Esophagus muscularis mucosa (tissue), 4 donors: Measurements from ENCODE around the gene ACE. TPM values are rescaled to one million over a fixed set of nuclear protein-coding genes. Genes with fewer than 3 reads are reported as not detected.

Source experiments
- DNase-seq: peaks from one replicate; pipeline ENCODE4 v3.0.0-alpha.2; 2017; ENCODE audit errors: extremely low spot score
- H3K27ac ChIP-seq, 4 donors: fragments of 200-600 bp; sonication (generic); replicated peaks in 1 of 4; 1 replicate in 3 of 4; 2 replicates in 1 of 4; pipeline ENCODE4 v1.5.1; 2016 to 2019; ENCODE audit warnings: mild to moderate bottlenecking in 1 of 4
- H3K27me3 ChIP-seq, 4 donors: fragments of 200-600 bp; sonication (generic); one replicate each; pipeline versions ENCODE4 v1.5.1 to v1.6.0; 2016 to 2019
- H3K36me3 ChIP-seq, 4 donors: fragments of 200-600 bp; sonication (generic); one replicate each; pipeline ENCODE4 v1.5.1; 2016 to 2019
- H3K4me1 ChIP-seq, 4 donors: fragments of 200-600 bp; sonication (generic); one replicate each; pipeline ENCODE4 v1.5.1; 2016 to 2019
- H3K4me3 ChIP-seq, 4 donors: fragments of 200-600 bp; sonication (generic); 1 replicate in 2 of 4; 2 replicates in 2 of 4; pipeline ENCODE4 v1.5.1; 2016 to 2019; ENCODE audit warnings: mild to moderate bottlenecking in 4 of 4, moderate library complexity in 1 of 4
- H3K9me3 ChIP-seq, 4 donors: fragments of 200-600 bp; sonication (generic); 1 replicate in 3 of 4; 2 replicates in 1 of 4; pipeline ENCODE4 v1.5.1; 2016 to 2019
- EP300 ChIP-seq: sonication (generic); formaldehyde crosslinking; IDR thresholded peaks from one replicate; pipeline ENCODE4 v1.6.1; 2017; ENCODE audit warnings: antibody characterized with exemption
- POLR2A ChIP-seq: fragments of 450-650 bp; IDR thresholded peaks from one replicate; pipeline ENCODE4 v1.6.1; 2017; ENCODE audit warnings: antibody characterized with exemption, moderate library complexity, mild to moderate bottlenecking, low read depth
- POLR2AphosphoS5 ChIP-seq, 2 donors: sonication (generic); formaldehyde crosslinking; IDR thresholded peaks; one replicate each; pipeline ENCODE4 v1.6.1; 2017; ENCODE audit warnings: antibody characterized with exemption in 2 of 2
- WGBS: methylation state at CpG from one replicate; pipeline ENCODE4 v1.1.5; 2018; 5-methylcytosine and 5-hydroxymethylcytosine counted together
- intact Hi-C: fragments of 100-400 bp; cut with DNase I; formaldehyde crosslinking; loops from one replicate; pipeline ENCODE4 v1.15.1; 2023
- total RNA-seq, 4 donors: library from RNA; depleted of rRNA; stranded (reverse); fragments of >200 nt; gene quantifications; one replicate each; pipeline versions ENCODE4 v1.1.0 to v1.2.1, GENCODE V29; 2016
- TF ChIP-seq, protein P1 (sequence below), 3 experiments: fragments of 200-600 bp in 2 of 3; fragments of 450-650 bp in 1 of 3; sonication (generic) in 2 of 3; IDR thresholded peaks; one replicate each; pipeline ENCODE4 v1.5.1; 2017 to 2019; ENCODE audit warnings: antibody characterized with exemption in 3 of 3, mild to moderate bottlenecking in 2 of 3, moderate library complexity in 1 of 3

Gene ACE
- total RNA-seq, 4 donors from 2014 or later, result 2.5 to 9.6 (median 4.9) TPM

GRCh38 chr17:63542218-63542545 lies 65.3 kb downstream of the ACE start:
- no peak overlapping the region for H3K4me3 ChIP-seq
- DNase-seq, result no peak
- peaks cover 0 to 39% (median 16%) of the 10 kb centered on the region in 4 donors for H3K27me3 ChIP-seq
- TF ChIP-seq POLR2AphosphoS5 (IDR thresholded peaks at IDR 0.05), result no peak
- TF ChIP-seq, protein P1, sequence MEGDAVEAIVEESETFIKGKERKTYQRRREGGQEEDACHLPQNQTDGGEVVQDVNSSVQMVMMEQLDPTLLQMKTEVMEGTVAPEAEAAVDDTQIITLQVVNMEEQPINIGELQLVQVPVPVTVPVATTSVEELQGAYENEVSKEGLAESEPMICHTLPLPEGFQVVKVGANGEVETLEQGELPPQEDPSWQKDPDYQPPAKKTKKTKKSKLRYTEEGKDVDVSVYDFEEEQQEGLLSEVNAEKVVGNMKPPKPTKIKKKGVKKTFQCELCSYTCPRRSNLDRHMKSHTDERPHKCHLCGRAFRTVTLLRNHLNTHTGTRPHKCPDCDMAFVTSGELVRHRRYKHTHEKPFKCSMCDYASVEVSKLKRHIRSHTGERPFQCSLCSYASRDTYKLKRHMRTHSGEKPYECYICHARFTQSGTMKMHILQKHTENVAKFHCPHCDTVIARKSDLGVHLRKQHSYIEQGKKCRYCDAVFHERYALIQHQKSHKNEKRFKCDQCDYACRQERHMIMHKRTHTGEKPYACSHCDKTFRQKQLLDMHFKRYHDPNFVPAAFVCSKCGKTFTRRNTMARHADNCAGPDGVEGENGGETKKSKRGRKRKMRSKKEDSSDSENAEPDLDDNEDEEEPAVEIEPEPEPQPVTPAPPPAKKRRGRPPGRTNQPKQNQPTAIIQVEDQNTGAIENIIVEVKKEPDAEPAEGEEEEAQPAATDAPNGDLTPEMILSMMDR (IDR thresholded peaks at IDR 0.05), result no peak
- TF ChIP-seq POLR2A, result no peak
- no peak for TF ChIP-seq EP300
- no peaks in the 10 kb centered on the region for H3K9me3 ChIP-seq
- 98% methylated on average over 5 of the region's 9 CpGs for WGBS
- H3K36me3 ChIP-seq, result no peaks in the 10 kb centered on the region
- H3K4me1 ChIP-seq, result peaks cover 7 to 12% (median 11%) of the 10 kb centered on the region in 4 donors
- intact Hi-C loops, result no loop called here
- no peak overlapping the region for H3K27ac ChIP-seq

DNA sequence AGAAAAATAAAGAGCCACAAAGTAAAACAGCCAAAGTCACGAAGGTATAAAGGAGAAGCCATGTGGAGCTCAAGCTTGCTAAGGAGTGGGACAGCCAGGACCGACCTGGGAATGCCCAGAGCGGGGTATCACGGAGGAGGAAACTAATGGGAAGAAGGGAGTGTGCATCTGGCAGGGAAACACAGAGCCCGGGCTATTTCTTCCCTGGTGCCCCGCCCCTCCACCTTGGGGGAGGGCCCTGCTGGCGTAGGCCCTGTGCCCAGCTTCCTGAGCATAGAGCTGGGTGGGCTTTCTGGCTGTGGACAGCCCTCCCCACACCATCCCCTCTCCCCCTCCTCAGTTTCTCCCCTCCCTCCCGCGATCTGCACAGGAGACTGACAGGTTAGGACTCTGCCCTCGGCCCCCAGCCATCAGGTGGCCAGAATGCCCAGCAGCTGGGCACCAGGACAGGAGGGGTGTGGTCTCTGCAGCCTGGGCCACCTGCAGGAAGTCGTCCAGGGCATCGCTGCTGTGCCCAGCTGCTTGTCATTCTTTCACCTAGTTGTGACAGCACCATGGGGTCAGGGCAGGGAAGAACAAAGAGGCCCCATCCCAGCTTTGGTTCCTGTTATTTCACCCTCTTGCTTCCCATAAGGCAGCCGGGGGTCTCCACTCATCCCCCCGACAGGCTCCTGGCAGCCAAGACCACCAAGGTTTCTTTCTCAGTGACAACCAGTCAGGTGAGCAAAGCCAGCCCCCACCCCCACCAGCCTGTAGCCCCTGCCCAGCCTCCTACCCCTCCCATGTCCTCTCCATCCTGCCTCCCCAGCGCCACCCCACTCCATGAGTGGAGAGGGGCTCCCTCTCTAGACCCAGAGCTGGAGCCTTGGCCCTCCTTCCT lies 66.3 kb downstream of the ACE start:
- Histone ChIP-seq H3K4me1 (peaks cover 3 to 6% (median 6%) of the 10 kb centered on the region in 4 donors), H3K4me3 (no peak overlapping the region), H3K27ac (no peak overlapping the region), H3K27me3 (peaks cover 0 to 29% (median 11%) of the 10 kb centered on the region in 4 donors), H3K36me3 (no peaks in the 10 kb centered on the region), H3K9me3 (no peaks in the 10 kb centered on the region)
- DNase-seq, result no peak
- intact Hi-C loops, result no loop called here
- no peak for TF ChIP-seq POLR2AphosphoS5 (IDR thresholded peaks at IDR 0.05)
- no peak for TF ChIP-seq EP300
- TF ChIP-seq, protein P1 (IDR thresholded peaks at IDR 0.05), result no peak
- TF ChIP-seq POLR2A, result no peak
- 71% methylated on average over 11 of the region's 15 CpGs for WGBS

- no peak overlapping the region for H3K4me3 ChIP-seq
- intact Hi-C loops, result no loop called here
- no peak for DNase-seq
- H3K9me3 ChIP-seq, result no peaks in the 10 kb centered on the region
- H3K27me3 ChIP-seq, result peaks cover 0 to 21% (median 4%) of the 10 kb centered on the region in 4 donors
- TF ChIP-seq POLR2A (no peak), POLR2AphosphoS5 (IDR thresholded peaks at IDR 0.05) (no peak), EP300 (no peak)
- TF ChIP-seq, protein P1 (IDR thresholded peaks at IDR 0.05), result no peak
- H3K4me1 ChIP-seq, result peaks cover 0 to under 1% (median 0%) of the 10 kb centered on the region in 4 donors
- H3K27ac ChIP-seq, result no peak overlapping the region
- no peaks in the 10 kb centered on the region for H3K36me3 ChIP-seq
Measured at GRCh38 chr17:63543822-63544420, 67.1 kb downstream of the ACE start.

DNA sequence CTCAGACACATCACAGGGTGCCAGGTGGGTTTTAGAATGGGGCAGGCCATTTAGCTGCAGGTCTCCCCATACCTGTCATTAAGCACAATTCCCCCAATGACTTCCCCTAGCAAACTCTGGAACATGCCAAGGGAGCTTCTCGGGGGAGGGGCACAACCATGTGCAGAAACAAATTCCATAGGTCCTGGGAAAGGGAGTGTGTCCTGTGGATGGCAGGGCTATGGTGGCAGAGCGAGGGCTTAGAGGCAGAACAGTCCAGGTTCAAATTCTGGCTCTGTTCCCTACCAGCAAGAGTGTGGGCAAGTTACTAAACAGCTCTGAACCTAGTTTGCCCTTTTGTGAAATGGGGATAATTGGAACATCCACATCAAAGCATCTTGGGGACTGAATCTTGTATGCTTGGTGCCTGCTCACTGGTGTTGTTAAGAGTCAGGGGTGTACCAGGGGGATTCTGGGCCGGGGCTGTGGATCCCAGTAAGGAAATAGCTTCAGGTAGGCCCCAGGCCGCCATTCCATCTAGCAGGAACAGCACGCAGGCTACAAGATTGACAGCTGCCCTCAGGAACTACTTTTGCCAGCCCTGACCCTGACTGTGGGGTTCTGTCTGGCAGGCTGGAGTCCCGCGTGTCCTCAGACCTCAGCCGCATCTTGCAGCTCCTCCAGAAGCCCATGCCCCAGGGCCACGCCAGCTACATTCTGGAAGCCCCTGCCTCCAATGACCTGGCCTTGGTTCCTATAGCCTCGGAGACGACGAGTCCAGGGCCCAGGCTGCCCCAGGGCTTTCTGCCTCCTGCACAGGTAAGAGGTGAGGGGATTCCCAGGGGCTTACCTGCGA lies 67.8 kb downstream of the ACE start:
- peaks cover 0 to 14% (median 1%) of the 10 kb centered on the region in 4 donors for H3K27me3 ChIP-seq
- intact Hi-C loops, result loop anchor here (5.0 kb wide), 1 partner anchor 97 kb away; the partner anchor contains the start of gene CYB561
- no peak for TF ChIP-seq POLR2AphosphoS5 (IDR thresholded peaks at IDR 0.05)
- TF ChIP-seq POLR2A, result no peak
- no peak for TF ChIP-seq EP300
- TF ChIP-seq, protein P1 (IDR thresholded peaks at IDR 0.05), result no peak

More for the DNA sequence above, 67.8 kb downstream of the ACE start:
- 98% methylated on average over 9 of the region's 13 CpGs for WGBS
- DNase-seq, result no peak
- H3K4me1 ChIP-seq, result peaks cover 5 to 8% (median 7%) of the 10 kb centered on the region in 4 donors
- no peaks in the 10 kb centered on the region for H3K36me3 ChIP-seq
- no peak overlapping the region for H3K27ac ChIP-seq
- no peak overlapping the region for H3K4me3 ChIP-seq
- no peaks in the 10 kb centered on the region for H3K9me3 ChIP-seq
